Right lobe of liver (tissue), 4 donors: ENCODE data around the gene YLPM1.

ENCODE experiments used
- CTCF ChIP-seq, 4 donors: fragments of 200-600 bp in 3 of 4; fragments of 450-650 bp in 1 of 4; IDR thresholded peaks; one replicate each; pipeline versions ENCODE4 v1.5.1 to v1.8.0; 2016 to 2022; ENCODE audit warnings: antibody characterized with exemption in 4 of 4, mild to moderate bottlenecking in 2 of 4
- POLR2A ChIP-seq: fragments of 450-650 bp; IDR thresholded peaks from one replicate; pipeline ENCODE4 v1.6.1; 2017; ENCODE audit warnings: antibody characterized with exemption, mild to moderate bottlenecking
- donor health status: DM: no; HTN: no; CAD: no.
- donor health status: DM: no; HTN: no; CAD: no.
- donor health status: DM: no; HTN: yes; CAD: no.

- TF ChIP-seq CTCF (IDR thresholded peaks at IDR 0.05) (no peak), POLR2A (no peak)
Observed at GRCh38 chr14:74786796-74787315, 23.7 kb downstream of the YLPM1 start.
